ENCODE data around the gene NDUFAB1.
"Not testable (repeated sequence)": the region's sequence is repeated elsewhere in the genome, so short reads cannot be mapped to it uniquely, and the experiment has no call there.

NDUFAB1 gene

DNA sequence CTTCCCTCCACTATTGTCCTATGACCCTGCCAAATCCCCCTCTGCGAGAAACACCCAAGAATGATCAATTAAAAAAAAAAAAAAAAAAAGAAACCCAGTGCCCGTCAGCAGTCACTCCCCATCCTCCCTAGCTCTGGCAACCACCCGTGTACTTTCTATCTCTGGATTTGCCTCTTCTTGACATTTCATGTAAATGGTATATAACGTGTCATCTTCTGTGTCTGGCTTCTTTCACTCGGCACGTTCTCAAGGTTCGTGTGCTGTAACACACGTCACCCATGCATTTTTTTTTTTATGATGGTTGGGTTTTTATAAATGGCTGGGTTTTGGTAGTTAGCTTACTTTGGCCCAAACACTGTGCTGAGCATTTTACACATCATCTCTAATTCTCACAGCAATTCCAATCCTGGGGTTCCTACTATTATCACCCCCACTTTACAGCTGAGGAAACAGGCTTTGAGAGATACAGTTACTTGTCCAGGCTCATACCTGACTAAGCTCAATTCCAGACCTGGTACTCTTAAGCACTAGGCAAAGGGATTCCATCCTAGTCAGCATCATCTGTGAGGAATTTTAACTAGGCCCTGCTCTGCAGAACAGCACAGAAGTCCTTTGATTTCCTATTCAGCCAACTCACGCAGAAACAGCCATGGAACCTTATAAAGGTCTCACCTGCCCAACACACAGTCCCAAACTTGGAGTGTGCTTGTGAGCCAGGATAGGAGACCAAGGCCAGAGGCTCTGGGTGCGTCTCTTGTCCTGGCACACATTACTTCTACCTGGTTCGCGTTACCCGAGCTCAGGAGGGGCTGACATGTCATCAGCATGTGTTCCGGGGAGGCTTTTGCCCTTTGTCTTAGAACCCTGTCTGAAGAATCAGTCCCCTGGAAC is 11.7 kb downstream of the NDUFAB1 start:
- Histone ChIP-seq H3K14ac (ENCODE audit: low read length) (no peak overlapping the region), H4K91ac (ENCODE audit: low read depth, low read length) (no peak overlapping the region), H2AK5ac (ENCODE audit: low read length) (no peak overlapping the region), H2BK12ac (ENCODE audit: low read length) (no peak overlapping the region), H3K18ac (ENCODE audit: low read length) (no peak overlapping the region), H2AFZ (ENCODE audit: insufficient read depth, low read length, poor library complexity) (no peak overlapping the region), H3K79me2 (ENCODE audit: control insufficient read depth, insufficient read depth, low read length, poor library complexity) (no peaks in the 10 kb centered on the region), H3K36me3 (ENCODE audit: control insufficient read depth in 1 of 2, insufficient read depth in 2 of 2, low read length in 2 of 2) (peaks cover 33 to 47% of the 10 kb centered on the region in 2 experiments), H3K23ac (ENCODE audit: low read length) (no peak overlapping the region), H3K79me1 (ENCODE audit: low read length) (no peaks in the 10 kb centered on the region), H3K4ac (ENCODE audit: low read depth, low read length) (no peak overlapping the region), H3K9me3 (ENCODE audit: insufficient read depth, low read depth, low read length) (no peaks in the 10 kb centered on the region), H3K9ac (ENCODE audit: low read length) (no peak overlapping the region), H3K27ac (ENCODE audit: low read depth, low read length) (no peak overlapping the region), H4K12ac (ENCODE audit: low read depth, low read length) (no peak overlapping the region), H3K4me1 (ENCODE audit: control insufficient read depth in 1 of 2, insufficient read depth in 2 of 2, low read length in 2 of 2) (no peaks in the 10 kb centered on the region), H3K4me3 (ENCODE audit: low read depth, low read length) (no peak overlapping the region), H4K8ac (ENCODE audit: low read depth, low read length) (no peak overlapping the region), H2BK120ac (ENCODE audit: insufficient read depth, low read length, poor library complexity) (no peak overlapping the region), H3K27me3 (ENCODE audit: insufficient read depth, low read length) (no peaks in the 10 kb centered on the region), H3K4me2 (ENCODE audit: low read length) (no peak overlapping the region), H2BK5ac (ENCODE audit: low read depth, low read length, poor library complexity) (no peak overlapping the region)
- WGBS (ENCODE audit: extremely low coverage, insufficient coverage, insufficient read length): no CpG with 5 or more reads among the region's 14 CpGs
- DNase-seq: peak in 1 of 2 donors; percentile 9

DNA sequence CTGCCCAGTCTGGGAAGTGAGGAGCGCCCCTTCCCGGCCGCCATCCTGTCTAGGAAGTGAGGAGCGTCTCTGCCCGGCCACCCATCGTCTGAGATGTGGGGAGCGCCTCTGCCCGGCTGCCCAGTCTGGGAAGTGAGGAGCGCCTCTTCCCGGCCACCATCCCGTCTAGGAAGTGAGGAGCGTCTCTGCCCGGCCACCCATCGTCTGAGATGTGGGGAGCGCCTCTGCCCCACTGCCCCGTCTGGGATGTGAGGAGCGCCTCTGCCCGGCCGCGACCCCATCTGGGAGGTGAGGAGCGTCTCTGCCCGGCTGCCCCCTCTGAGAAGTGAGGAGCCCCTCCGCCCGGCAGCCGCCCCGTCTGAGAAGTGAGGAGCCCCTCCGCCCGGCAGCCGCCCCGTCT is 12.8 kb downstream of the NDUFAB1 start:
- H4K8ac ChIP-seq (ENCODE audit: low read depth, low read length); H3K27me3 ChIP-seq (ENCODE audit: insufficient read depth, low read length); H2AK5ac ChIP-seq (ENCODE audit: low read length); H3K9ac ChIP-seq (ENCODE audit: low read length); H2AFZ ChIP-seq (ENCODE audit: insufficient read depth, low read length, poor library complexity); H2BK5ac ChIP-seq (ENCODE audit: low read depth, low read length, poor library complexity); H4K91ac ChIP-seq (ENCODE audit: low read depth, low read length); H2BK12ac ChIP-seq (ENCODE audit: low read length); H3K18ac ChIP-seq (ENCODE audit: low read length); H3K4ac ChIP-seq (ENCODE audit: low read depth, low read length); H2BK120ac ChIP-seq (ENCODE audit: insufficient read depth, low read length, poor library complexity); H3K9me3 ChIP-seq (ENCODE audit: insufficient read depth, low read depth, low read length); H3K27ac ChIP-seq (ENCODE audit: low read depth, low read length); H3K79me2 ChIP-seq (ENCODE audit: control insufficient read depth, insufficient read depth, low read length, poor library complexity); H3K79me1 ChIP-seq (ENCODE audit: low read length); H3K4me1 ChIP-seq (ENCODE audit: control insufficient read depth in 1 of 2, insufficient read depth in 2 of 2, low read length in 2 of 2); H3K14ac ChIP-seq (ENCODE audit: low read length); H3K23ac ChIP-seq (ENCODE audit: low read length); H3K4me2 ChIP-seq (ENCODE audit: low read length); DNase-seq; H4K12ac ChIP-seq (ENCODE audit: low read depth, low read length); H3K4me3 ChIP-seq (ENCODE audit: low read depth, low read length): not testable (repeated sequence)
- peaks cover 27 to 45% of the 10 kb centered on the region in 2 experiments for H3K36me3 ChIP-seq (ENCODE audit: control insufficient read depth in 1 of 2, insufficient read depth in 2 of 2, low read length in 2 of 2)
- WGBS (ENCODE audit: extremely low coverage, insufficient coverage, insufficient read length): no CpG with 5 or more reads among the region's 30 CpGs

DNA sequence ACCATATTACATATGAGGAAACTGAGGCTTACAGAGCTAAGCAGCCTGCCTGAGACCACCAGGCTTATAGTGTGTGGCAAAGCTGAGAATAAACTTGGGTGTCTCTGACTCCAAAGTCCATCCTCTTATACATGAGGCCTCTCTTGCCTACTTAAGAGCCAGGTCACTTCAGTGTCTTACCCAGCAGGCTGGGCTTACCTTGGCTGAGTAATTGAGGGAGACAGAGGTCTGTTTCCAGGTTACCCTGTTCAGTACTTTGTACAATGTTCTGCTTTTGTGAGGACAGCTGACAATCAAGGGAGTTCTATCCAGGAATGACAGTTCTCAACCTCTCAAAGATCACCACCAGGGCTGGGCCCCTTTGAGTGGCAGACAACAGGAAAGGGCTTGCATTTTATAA is 14.4 kb downstream of the NDUFAB1 start:
- no peak overlapping the region for H3K18ac ChIP-seq (ENCODE audit: low read length)
- H3K4me1 ChIP-seq (ENCODE audit: control insufficient read depth in 1 of 2, insufficient read depth in 2 of 2, low read length in 2 of 2): no peaks in the 10 kb centered on the region

DNA sequence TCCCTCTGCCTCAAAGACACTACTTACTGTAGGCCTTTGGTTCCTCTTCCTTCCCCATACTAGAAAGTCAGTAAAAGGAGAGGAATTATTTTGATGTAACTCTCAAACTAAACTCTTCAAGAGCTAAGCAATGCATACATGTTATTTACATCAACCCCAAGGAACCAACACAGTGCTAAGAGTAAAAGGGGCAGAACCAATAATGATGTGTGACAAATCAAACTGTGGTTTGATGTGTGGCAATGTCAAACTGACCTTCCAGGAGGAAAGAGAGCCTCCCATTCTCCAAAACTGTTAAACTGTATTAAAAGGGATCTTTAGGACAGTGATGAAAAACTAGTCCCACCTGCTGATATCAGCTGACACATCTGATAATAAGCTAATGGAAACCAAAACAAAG is 15.7 kb downstream of the NDUFAB1 start:
- H3K18ac ChIP-seq (ENCODE audit: low read length): no peak overlapping the region
- H2BK12ac ChIP-seq (ENCODE audit: low read length): no peak overlapping the region
- H2AFZ ChIP-seq (ENCODE audit: insufficient read depth, low read length, poor library complexity): no peak overlapping the region
- no peak for DNase-seq
- H3K9me3 ChIP-seq (ENCODE audit: insufficient read depth, low read depth, low read length): no peaks in the 10 kb centered on the region
- no peak overlapping the region for H3K14ac ChIP-seq (ENCODE audit: low read length)
- no peak overlapping the region for H3K4me2 ChIP-seq (ENCODE audit: low read length)
- H3K79me2 ChIP-seq (ENCODE audit: control insufficient read depth, insufficient read depth, low read length, poor library complexity): no peaks in the 10 kb centered on the region
- H2AK5ac ChIP-seq (ENCODE audit: low read length): no peak overlapping the region
- no peak overlapping the region for H4K12ac ChIP-seq (ENCODE audit: low read depth, low read length)
- no peak overlapping the region for H4K91ac ChIP-seq (ENCODE audit: low read depth, low read length)
- H3K9ac ChIP-seq (ENCODE audit: low read length): no peak overlapping the region
- H3K36me3 ChIP-seq (ENCODE audit: control insufficient read depth in 1 of 2, insufficient read depth in 2 of 2, low read length in 2 of 2): peaks cover 15 to 36% of the 10 kb centered on the region in 2 experiments
- H3K4me1 ChIP-seq (ENCODE audit: control insufficient read depth in 1 of 2, insufficient read depth in 2 of 2, low read length in 2 of 2): no peaks in the 10 kb centered on the region
- no peak overlapping the region for H3K27ac ChIP-seq (ENCODE audit: low read depth, low read length)
- H3K27me3 ChIP-seq (ENCODE audit: insufficient read depth, low read length): no peaks in the 10 kb centered on the region
- no peaks in the 10 kb centered on the region for H3K79me1 ChIP-seq (ENCODE audit: low read length)
- no peak overlapping the region for H3K4ac ChIP-seq (ENCODE audit: low read depth, low read length)
- H2BK5ac ChIP-seq (ENCODE audit: low read depth, low read length, poor library complexity): no peak overlapping the region
- H4K8ac ChIP-seq (ENCODE audit: low read depth, low read length): no peak overlapping the region
- H3K4me3 ChIP-seq (ENCODE audit: low read depth, low read length): no peak overlapping the region
- H3K23ac ChIP-seq (ENCODE audit: low read length): no peak overlapping the region
- no peak overlapping the region for H2BK120ac ChIP-seq (ENCODE audit: insufficient read depth, low read length, poor library complexity)

More for the DNA sequence above, 14.4 kb downstream of the NDUFAB1 start:
- peaks cover 20 to 37% of the 10 kb centered on the region in 2 experiments for H3K36me3 ChIP-seq (ENCODE audit: control insufficient read depth in 1 of 2, insufficient read depth in 2 of 2, low read length in 2 of 2)
- no peak overlapping the region for H3K4ac ChIP-seq (ENCODE audit: low read depth, low read length)
- no peaks in the 10 kb centered on the region for H3K27me3 ChIP-seq (ENCODE audit: insufficient read depth, low read length)
- no peak overlapping the region for H4K12ac ChIP-seq (ENCODE audit: low read depth, low read length)
- H3K4me3 ChIP-seq (ENCODE audit: low read depth, low read length): no peak overlapping the region
- no peaks in the 10 kb centered on the region for H3K9me3 ChIP-seq (ENCODE audit: insufficient read depth, low read depth, low read length)
- no peaks in the 10 kb centered on the region for H3K79me1 ChIP-seq (ENCODE audit: low read length)
- DNase-seq: no peak
- H3K14ac ChIP-seq (ENCODE audit: low read length): no peak overlapping the region
- no peak overlapping the region for H2BK12ac ChIP-seq (ENCODE audit: low read length)
- no peak overlapping the region for H3K23ac ChIP-seq (ENCODE audit: low read length)
- H2BK120ac ChIP-seq (ENCODE audit: insufficient read depth, low read length, poor library complexity): no peak overlapping the region
- H4K91ac ChIP-seq (ENCODE audit: low read depth, low read length): no peak overlapping the region
- H2BK5ac ChIP-seq (ENCODE audit: low read depth, low read length, poor library complexity): no peak overlapping the region
- H2AFZ ChIP-seq (ENCODE audit: insufficient read depth, low read length, poor library complexity): no peak overlapping the region
- H3K9ac ChIP-seq (ENCODE audit: low read length): peak overlapping the region; percentile 54
- H2AK5ac ChIP-seq (ENCODE audit: low read length): no peak overlapping the region
- H3K27ac ChIP-seq (ENCODE audit: low read depth, low read length): no peak overlapping the region
- H3K79me2 ChIP-seq (ENCODE audit: control insufficient read depth, insufficient read depth, low read length, poor library complexity): no peaks in the 10 kb centered on the region
- H3K4me2 ChIP-seq (ENCODE audit: low read length): no peak overlapping the region
- H4K8ac ChIP-seq (ENCODE audit: low read depth, low read length): no peak overlapping the region

All from trophoblast cell (in vitro differentiated cells and primary cell).